Urothelium cell line (cell line): ENCODE results near the gene DENND1A.

Source experiments
- DNase-seq: peaks from one replicate; pipeline ENCODE4 v3.0.0; 2011; ENCODE audit warnings: low spot score, mixed read lengths
- FAIRE-seq: peaks from 2 replicates; lab custom pipeline; 2011; peaks lifted over from hg19 to GRCh38; lab: Jason Lieb, UNC

Gene DENND1A

DNA sequence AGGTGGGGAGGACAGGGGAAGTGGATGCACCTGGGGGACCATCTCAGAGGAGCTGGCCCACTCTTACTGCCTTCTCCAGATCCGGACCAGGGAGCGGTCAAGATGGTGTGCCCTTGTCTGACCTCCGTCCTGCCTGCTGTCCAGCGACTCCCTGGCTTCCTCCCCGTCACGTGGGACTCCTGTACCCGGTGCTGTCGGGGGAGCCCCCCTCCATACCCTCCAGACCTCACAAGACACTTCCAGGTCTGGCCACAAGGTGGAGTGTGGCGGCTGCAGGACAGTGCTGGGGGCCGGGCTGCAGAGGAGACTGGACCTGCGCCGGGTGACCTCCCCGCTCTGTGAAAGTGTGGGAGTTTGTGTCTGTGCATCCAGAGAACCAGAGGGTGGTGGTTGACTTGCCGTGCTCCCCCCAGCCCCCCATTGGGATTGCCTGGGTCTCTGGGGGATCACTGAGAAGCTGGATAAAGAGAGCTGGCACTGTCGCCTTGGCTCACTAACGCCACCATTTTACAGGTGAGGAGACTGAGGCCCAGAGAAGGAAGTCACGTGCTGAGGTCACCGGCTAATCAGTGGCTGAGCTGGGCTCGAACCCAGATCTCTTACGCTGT lies 575.8 kb downstream of the DENND1A start:
- DNase-seq (peak; percentile 76), FAIRE-seq (no peak)

DNA sequence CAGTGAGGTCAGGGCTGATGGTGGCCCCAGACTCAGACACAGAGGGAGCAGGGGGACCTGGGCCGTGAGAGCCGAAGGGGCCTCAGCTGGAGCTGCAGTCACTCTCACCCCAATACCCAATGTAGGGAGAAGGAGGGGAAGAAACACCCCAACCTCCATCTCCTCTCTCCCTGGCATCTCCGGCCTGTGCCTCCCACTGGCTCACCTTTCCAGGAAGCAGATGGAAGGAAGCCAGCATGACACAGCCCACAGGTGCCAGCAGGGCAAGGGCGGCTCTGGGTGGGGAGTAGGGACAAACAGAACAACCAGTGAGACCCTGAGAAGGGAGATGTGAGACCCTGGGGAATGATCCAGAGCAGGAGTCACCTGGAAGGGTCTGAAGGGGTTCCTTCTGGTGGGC lies 576.9 kb downstream of the DENND1A start:
- DNase-seq (no peak), FAIRE-seq (no peak)

DNA sequence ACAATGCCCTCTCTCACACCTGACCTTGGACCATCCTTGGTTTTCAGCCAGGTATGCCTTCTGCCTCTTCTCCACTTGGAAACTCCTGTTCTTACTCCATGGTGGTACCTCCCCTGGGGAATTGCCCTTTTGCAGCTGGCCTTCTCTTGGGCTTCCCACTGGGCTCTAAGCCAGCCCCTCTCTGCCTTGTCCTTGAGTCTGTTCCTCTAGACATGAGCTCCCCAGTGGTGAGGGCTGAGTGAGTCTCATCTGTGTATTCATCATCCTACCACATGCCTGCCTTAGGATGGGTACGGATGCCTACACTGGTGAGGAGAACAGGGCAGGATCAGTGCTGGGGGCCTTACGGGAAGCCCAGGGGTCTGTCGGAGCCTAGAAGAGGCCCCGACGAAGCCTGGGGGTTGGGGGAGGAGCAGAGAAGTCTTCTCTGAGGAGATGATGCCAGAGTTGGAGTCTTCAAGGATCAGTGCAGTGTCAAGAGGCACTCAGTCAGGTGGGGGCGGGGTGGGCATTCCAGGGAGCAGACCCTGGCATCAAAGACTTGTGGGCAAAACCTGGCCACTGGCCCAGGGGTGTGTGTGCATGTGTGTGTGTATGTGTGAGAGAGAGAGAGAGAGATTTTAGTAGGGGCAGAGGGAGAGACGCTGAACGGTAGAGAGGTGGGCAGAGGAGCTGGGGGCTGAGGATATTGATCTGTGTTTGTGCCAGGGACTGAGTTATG lies 579.2 kb downstream of the DENND1A start:
- DNase-seq, result no peak
- no peak for FAIRE-seq

DNA sequence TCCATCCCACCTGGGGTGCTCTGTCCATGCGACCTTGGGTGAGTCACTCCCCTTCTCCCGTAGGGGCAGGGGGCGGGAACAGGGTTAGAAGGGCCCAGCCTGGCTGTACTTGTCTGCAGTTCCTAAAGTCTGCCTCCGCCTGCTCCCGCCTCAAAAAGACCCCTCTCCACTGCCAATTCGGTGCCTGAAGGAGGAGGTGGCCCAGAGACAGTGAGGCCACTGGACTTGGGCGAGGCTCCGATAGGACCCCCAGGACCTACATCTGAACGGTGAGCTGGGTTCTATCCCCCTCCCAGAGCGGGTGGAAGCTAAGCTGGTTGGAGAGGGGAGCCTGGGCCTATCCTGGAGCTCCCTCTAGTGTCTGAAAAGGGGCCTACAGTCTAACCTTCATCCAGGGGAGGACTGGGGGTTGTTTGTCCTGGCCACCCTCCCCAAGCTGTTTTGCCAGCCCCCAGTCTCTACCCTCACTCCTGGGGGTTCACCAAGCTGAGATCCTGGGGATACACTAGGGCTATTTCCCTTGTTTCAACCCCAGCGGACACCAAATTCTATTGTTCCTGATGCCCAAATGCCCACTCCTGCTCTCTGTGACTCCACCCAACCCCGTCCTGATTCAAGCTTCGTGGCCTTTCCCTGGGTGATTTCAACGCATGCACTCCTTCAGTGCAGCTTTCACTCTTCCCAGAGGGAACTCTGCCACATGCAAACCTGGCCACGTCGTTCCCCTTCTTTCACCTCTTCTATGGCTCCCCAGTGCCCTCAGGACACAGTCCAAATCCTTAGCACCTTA lies 580.0 kb downstream of the DENND1A start:
- FAIRE-seq, result no peak
- DNase-seq, result peak; percentile 76

DNA sequence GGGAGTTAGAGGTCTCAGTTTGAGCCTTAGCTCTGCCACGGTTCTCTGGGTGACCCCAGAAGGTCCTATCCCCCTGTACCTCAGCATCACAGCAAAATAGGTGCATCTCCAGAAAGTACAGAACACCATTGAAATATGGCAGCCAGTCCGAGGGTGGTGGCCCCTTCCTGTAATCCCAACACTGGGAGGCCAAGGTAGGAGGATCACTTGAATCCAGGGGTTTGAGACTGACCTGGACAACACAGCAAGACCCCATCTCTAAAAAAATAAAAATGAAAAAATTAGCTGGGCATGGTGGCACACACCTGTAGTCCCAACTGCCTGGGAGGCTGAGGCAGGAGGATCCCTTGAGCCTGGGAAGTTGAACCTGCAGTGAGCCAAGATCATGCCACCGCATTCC lies 580.9 kb downstream of the DENND1A start:
- DNase-seq, result no peak
- FAIRE-seq, result no peak

DNA sequence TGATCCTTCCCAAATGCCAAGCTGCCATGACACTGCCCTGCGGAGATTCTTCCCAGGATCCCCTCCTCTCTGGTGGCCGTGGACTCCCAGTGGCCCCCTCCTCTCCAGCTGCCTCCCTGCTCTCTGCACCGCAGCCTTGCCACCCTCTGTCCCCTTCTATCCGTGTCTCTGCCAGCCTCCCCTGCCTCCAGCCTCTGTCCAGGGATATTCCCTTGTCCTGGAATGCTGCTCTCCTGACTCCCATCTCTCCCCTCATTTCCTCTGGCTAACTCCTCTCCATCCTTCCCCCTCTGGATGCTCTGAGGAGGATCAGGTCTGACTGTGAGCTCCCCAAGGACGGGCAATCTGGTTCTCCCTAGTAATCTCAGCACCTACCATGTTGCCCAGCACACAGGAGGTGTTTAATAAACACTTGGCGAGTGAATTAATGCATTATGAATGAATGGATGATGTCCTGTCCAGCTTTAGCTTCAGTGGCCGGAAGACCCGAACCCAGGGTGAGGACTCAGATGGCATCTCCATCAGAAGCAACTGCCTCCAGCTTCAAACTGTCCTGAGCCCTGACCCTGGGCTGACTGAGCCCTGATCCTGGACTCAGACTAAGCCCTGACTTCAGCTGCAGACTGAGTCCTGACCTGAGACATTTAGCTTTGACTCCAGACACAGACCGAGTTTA lies 581.5 kb downstream of the DENND1A start:
- no peak for FAIRE-seq
- DNase-seq, result no peak

DNA sequence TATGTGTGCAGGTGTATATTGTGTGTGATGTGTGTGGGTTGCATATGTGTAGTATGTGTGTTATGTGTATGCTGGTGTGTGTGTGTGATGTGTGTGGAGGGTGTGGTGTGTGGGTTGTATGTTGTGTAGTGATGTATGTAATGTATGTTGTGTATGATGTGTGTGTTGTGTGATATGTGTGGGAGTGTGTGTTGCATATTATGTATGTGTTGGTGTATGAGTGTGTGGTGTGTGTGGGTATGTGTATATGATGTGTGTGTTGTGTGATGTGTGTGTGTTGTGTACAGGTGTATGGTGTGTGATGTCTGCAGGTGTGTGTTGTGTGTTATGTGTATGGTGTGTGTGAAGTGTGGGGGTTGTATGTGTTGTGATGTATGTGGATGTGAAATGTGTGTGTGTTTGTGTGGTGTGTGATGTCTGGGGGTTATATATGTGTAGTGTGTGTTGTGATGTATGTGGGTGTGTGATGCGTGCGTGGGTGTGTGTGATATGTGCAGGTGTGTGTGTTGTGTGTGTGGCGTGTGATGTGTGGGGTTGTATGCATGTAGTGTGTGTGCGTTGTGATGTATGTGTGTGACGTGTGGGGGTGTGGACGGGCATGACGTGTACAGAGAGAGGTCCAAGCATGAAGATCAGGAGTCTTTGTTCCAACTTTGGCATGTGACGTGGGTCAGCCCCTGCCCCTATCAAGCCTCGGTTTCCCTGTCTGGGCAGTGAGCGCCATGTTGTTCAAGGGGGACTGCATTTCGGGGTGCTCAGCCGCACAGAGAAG lies 582.5 kb downstream of the DENND1A start:
- FAIRE-seq (peak; percentile 93), DNase-seq (no peak)

DNA sequence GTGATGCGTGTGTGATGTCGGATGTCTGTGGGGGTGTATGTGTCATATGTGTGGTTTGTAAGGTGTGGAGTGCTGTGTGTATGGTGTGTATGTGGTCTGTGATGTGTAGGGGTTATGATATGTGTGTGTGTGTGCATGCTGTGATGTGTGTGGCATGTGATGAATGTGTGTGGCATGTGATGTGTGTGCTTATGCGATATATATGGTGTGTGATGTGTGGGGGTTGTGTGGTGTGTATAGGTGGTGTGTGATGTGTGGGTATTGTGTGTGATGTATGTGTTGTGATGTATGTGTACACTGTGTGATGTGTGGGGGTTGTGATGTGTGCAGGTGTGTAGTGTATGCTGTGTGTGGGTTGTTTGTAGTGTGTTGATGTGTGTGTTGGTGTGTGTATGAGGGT lies 583.1 kb downstream of the DENND1A start:
- FAIRE-seq, result no peak
- DNase-seq, result no peak

DNA sequence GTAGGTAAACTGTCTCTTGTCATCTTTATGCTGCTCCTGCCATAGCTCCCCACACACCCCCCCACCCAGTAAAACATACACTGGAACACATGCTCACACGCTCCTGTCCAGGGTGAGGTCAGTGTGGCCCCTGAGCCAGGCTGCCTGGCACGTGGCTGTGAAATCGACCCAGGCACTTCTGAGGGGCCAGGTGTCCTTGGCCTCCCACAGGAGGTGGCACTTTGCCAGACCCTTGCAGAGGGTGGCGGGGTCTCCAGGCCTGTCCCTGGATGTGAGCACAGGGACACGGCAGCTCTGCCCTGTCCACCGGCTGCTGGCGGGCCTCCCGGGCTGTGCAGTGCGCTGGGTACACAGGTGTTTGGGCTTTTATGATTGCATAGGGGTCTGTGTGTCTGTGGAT lies 583.9 kb downstream of the DENND1A start:
- FAIRE-seq (no peak), DNase-seq (no peak)

DNA sequence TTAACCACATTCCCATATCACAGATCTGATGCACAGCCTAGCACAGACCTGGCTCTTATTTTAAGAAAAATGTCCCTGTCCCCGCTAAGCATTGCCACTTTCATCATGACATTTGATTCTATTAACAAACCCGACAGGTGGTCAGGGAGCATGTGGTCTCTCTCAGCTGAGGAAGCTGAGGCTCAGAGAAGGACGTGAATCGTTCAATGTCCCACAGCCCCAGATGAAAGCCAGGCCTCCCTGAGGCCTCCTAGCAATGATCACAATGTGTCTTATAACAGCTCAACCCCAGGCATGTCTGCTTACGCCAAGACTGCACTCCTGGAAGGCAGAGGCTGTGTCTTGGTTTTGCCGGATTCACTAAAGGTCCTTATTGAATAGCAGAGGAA lies 584.4 kb downstream of the DENND1A start:
- DNase-seq, result no peak
- FAIRE-seq, result no peak

DNA sequence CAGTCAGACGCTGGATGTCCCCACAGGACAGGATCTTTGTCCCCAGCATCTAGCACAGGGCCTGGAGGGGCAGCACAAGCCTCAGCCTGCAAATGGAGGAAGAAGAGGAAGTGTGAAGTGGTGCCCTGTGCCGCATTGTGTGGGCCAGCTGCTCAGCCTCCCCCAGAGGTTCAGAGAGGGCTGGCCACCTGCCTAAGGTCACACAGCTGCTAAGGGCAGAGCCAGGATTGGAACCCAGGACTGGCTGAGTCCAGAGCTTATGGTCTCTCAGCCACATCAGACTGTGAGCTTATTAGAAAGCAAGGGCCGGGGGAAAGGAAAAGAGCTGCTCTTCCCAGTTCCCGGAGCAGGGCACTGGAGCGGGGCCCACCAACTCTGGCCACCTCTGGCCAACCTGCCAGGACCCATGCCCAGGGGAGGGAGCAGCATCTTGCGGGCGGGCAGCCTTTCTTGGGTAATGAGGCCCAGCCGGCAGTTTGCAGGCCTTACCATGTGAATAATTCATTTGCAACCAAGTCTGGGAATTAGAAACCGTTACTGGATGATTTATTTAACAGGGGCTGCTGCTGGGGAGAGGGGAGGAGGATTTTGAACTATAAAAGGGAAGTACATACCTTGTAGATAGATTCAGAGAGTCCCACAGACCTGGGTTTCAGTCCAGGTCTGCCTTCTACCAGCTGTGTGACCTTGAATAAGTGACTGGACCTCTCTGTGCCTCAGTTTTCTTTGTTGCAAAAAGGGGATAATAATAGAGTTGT lies 585.6 kb downstream of the DENND1A start:
- no peak for FAIRE-seq

DNA sequence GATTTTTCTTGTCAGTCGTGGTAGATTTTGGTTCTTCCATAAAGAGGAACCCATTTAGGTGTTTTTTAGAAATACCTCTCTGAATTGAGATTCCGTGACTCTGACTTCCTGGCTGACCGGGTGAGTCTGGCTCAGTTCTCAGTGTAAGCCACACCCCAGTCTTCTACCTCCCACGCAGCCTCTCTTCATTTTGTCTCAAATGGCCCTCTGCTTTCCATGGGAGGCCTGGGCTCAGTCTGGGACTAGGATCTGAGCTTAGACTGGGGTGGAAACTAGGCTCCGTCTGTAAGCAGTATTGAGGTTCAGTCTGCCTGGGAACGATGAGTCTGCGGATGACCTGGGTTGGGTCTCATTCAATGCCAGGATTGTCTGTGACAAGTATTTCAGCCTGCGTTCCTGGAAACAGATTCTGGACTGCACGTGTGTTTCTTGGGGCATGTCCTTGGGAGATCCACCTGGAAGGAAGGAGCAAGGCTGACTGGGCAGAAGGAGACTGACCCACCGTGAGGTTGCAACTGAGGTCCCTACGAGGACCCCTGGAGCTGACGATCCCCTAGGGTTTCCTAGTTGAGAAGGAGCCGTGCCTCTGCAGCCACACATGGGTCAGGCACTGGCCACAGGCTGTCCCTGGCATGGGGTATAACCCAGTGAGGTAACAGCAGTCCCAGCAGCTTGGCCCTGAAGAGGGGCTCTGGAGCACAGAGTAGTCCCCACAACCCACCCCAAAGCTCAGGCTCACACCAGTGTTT lies 586.3 kb downstream of the DENND1A start:
- DNase-seq, result no peak

More for the DNA sequence above, 585.6 kb downstream of the DENND1A start:
- DNase-seq, result no peak

DNA sequence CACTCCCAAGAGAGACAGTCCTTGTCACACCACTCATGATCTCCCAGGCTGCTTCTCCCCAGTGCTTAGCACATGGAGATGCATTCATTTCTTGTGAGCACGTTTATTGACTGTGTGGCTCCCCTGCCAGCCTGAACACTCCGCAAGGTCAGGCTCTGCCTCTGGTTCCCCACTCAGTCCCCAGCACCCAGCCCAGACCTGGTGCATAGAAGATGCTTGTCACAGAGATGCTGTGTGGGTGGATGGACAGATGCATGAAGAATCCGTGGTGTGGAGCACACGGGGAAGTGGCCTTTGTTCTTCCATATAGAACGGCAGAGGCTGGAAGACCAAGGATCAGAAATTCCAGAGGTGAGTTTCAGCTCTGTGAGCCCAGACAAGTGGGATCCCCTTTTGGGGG lies 587.7 kb downstream of the DENND1A start:
- FAIRE-seq (no peak), DNase-seq (no peak)

More for the DNA sequence above, 586.3 kb downstream of the DENND1A start:
- no peak for FAIRE-seq

DNA sequence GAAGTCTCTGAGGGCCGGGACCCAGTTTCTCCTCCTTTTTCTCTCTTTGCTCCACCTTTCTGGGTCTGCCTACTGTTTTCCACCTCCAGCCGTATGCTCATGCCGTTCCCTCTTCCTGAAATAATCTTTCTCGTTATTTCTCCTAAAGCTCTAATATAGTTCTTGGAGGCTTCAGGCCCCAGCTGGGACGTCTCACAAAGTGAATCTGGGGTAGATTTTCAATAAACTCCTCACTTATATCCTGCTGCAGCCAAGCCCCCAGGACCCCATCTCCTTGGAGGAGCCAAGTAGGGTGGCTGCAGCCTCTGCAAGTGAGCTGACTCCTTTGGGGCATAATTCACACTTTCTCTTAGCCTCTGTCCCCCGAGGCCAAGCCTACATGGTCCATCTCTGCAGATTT lies 588.1 kb downstream of the DENND1A start:
- DNase-seq (no peak), FAIRE-seq (no peak)

DNA sequence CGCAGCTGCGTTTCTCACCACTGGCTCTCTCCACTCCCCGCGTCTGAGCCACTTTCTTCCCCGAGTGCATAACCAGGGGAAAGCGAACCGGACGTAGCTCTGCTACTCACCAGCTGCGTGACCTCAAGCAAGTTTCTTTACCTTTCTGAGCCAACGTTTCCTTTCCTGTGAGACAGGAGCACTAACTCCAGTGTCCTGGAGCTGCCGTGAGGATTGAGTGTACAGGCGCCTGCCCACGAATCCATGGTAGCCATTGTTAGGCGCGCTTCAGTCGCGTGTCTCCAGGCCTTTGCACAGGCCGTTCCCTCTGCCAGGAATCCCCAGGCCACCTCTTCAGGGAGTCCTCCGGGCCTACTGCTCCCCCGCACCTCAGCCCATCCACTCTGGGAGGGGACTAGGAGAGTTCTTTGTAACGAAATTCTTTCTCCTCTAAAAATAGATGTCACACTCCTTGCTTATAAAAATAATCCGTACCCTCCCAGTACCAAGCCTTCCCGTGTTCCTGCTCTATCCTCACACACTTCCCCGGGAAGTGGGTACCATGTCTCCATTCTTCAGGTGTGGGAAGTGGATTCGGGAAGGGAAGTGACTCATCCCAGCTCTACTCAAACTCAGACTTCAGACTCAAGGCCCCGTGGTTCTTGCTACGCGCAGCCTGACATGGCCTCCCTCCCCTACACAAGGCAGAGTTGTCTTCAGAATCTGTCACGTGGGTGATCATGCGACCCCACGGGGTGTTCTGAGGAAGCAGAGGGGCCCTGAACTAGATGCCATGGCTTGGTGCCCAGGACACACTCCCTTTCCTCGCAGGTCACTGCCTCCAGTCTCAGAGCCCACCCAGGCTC lies 590.0 kb downstream of the DENND1A start:
- FAIRE-seq, result no peak
- DNase-seq, result no peak

DNA sequence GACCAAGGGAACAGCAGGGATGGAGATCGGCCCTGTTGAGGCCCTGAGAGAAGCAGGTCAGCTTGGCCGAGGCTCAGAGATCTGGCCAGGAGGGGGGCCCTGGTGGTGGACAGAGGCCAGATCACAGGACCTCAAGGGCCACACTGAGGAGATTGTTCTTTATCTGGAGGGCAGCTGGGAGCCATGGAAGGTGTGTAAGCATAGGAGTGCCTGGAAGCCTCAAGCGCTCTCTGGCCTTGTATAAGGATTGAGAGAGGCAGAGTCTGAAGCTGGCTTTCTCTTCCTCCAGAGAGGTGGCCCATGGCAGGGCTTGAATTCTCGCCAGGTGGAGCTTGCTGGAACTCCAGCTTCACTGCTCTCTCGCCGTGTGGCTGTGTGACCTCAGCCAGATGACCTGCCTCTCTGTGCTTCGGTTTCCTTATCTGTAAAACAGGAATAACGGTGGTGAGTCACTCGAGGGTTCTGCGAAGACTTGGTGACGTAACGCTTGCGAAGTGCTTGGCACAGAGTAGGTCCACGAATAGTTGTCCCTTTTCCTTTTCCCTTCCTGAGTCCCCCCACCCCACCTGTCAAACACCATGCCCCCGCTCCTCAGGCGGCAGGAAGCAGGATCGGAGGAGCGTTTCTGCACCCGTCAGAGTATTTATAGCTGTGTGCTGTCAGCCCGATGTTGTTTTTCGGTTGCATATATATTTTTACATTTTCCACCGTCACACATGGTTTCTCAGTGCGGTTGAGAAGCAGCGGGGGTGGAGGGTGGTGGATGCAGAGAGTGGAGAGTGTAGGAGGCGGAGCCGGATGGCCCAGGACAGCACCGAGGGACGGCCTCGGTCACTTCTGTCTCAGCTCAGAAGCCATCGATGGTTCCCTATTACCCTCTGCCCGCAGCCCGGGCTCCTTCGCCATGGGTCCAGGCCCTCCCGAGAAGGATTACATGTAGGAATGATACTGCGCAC lies 590.9 kb downstream of the DENND1A start:
- DNase-seq (no peak), FAIRE-seq (no peak)

DNA sequence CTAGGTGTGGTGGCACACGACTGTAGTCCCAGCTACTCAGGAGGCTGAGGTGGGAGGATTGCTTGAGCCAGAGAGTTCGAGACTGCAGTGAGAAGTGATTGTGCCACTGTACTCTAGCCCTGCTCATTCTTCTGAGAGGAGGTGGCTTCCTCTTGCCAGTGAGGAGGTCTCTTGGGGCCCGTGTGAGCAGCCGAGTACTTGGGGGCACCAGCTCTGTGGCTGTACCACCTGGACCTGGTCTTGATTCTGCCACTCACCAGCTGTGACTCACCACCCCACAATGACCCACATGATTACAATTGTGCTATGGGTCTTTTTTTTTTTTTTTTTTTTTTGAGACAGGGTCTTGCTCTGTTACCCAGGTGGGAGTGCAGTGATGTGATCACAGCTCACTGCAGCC lies 592.0 kb downstream of the DENND1A start:
- no peak for FAIRE-seq

More for the DNA sequence above, 592.0 kb downstream of the DENND1A start:
- DNase-seq, result no peak
